K562 (cell line): ENCODE results near the gene SETDB1. TPM values are rescaled to one million over a fixed set of nuclear protein-coding genes. Genes with fewer than 3 reads are reported as not detected.

Experiments used
- ATF7 ChIP-seq: fragments of 450-650 bp; IDR thresholded peaks from 2 replicates; pipeline ENCODE4 v1.7.1; 2014; ENCODE audit warnings: mild to moderate bottlenecking, moderate library complexity
- BMI1 ChIP-seq: fragments of 150-350 bp; IDR thresholded peaks from 2 replicates; pipeline ENCODE4 v1.6.1; 2014; ENCODE audit warnings: low read length
- DMBX1 ChIP-seq: fragments of 250-450 bp; sonication (Bioruptor Pico); IDR thresholded peaks from 2 replicates; pipeline ENCODE4 v1.8.0; 2022; ENCODE audit warnings: inconsistent platforms, mild to moderate bottlenecking, moderate library complexity, borderline replicate concordance
- ELF1 ChIP-seq: fragments of 200-800 bp; sonication (Bioruptor generic); IDR thresholded peaks from 2 replicates; pipeline ENCODE4 v1.6.1; 2016; ENCODE audit warnings: missing genetic modification characterization, missing compliant biosample characterization
- ESRRA ChIP-seq: fragments of 450-650 bp; IDR thresholded peaks from 2 replicates; pipeline ENCODE4 v1.6.1; 2014; ENCODE audit warnings: low read depth, mild to moderate bottlenecking, moderate library complexity, borderline replicate concordance
- ETV1 ChIP-seq: fragments of 450-650 bp; conservative IDR thresholded peaks from 2 replicates; pipeline ENCODE4 v1.6.1; 2016; ENCODE audit warnings: missing genetic modification characterization, control low read depth, low read depth, missing compliant biosample characterization
- ETV5 ChIP-seq: sonication (generic); formaldehyde crosslinking; IDR thresholded peaks from 2 replicates; pipeline ENCODE4 v1.4.0; 2020; ENCODE audit warnings: low read depth, mild to moderate bottlenecking, missing genetic modification reagents
- FOSL1 ChIP-seq: fragments of 200-800 bp; sonication (Bioruptor generic); conservative IDR thresholded peaks from 2 replicates; pipeline ENCODE4 v1.6.1; 2016; ENCODE audit warnings: missing genetic modification characterization, missing compliant biosample characterization
- FOXA3 ChIP-seq, 2 experiments: fragments of 450-650 bp in 1 of 2; sonication (generic) in 1 of 2; formaldehyde crosslinking; IDR thresholded peaks in 1 of 2; conservative IDR thresholded peaks in 1 of 2; 2 replicates each; pipeline versions ENCODE4 v1.4.0 to v1.8.0; 2020 to 2022; ENCODE audit warnings: mild to moderate bottlenecking in 2 of 2, missing genetic modification reagents in 1 of 2
- KAT2B ChIP-seq: IDR thresholded peaks from one replicate; pipeline ENCODE4 v1.6.1; 2012; ENCODE audit warnings: low read depth, mild to moderate bottlenecking, control low read depth, inconsistent platforms, low read length, moderate library complexity
- LCOR ChIP-seq: sonication (generic); formaldehyde crosslinking; IDR thresholded peaks from 2 replicates; pipeline ENCODE4 v1.8.0; 2022; ENCODE audit warnings: mild to moderate bottlenecking, missing genetic modification reagents
- LEF1 ChIP-seq: fragments of 450-650 bp; IDR thresholded peaks from 2 replicates; pipeline ENCODE4 v1.6.1; 2016; ENCODE audit warnings: mild to moderate bottlenecking
- MAX ChIP-seq: sonication (generic); formaldehyde crosslinking; IDR thresholded peaks from 2 replicates; pipeline ENCODE4 v1.9.0; 2022; ENCODE audit warnings: mild to moderate bottlenecking, missing genetic modification reagents
- PCBP1 ChIP-seq: fragments of 200-400 bp; formaldehyde crosslinking; IDR thresholded peaks from 2 replicates; pipeline ENCODE4 v1.6.1; 2018; ENCODE audit warnings: mild to moderate bottlenecking, low read depth, low read length; ENCODE audit not compliant: poor library complexity, severe bottlenecking
- PTTG1 ChIP-seq: fragments of 450-650 bp; IDR thresholded peaks from 2 replicates; pipeline ENCODE4 v1.6.1; 2016; ENCODE audit warnings: low read depth, mild to moderate bottlenecking, missing genetic modification characterization, missing compliant biosample characterization
- RCOR1 ChIP-seq, 2 experiments: IDR thresholded peaks; 2 replicates each; pipeline ENCODE4 v1.6.1; 2012; ENCODE audit warnings: low read depth in 2 of 2, low read length in 2 of 2, borderline replicate concordance in 1 of 2, improper control_type of control experiment in 1 of 2
- SIX5 ChIP-seq, 2 experiments: IDR thresholded peaks; 2 replicates each; pipeline ENCODE4 v1.6.1; 2011; ENCODE audit warnings: low read length in 2 of 2, borderline replicate concordance in 1 of 2, low read depth in 1 of 2, mild to moderate bottlenecking in 1 of 2, moderate library complexity in 1 of 2; ENCODE audit not compliant: insufficient read depth in 1 of 2
- TAF7 ChIP-seq: fragments of 450-650 bp; IDR thresholded peaks from 2 replicates; pipeline ENCODE4 v1.6.1; 2016; ENCODE audit warnings: missing genetic modification characterization, missing compliant biosample characterization
- XRCC3 ChIP-seq: fragments of 450-650 bp; IDR thresholded peaks from 2 replicates; pipeline ENCODE4 v1.6.1; 2017; ENCODE audit warnings: mild to moderate bottlenecking, moderate library complexity
- polyA plus RNA-seq, 8 experiments: library from polyadenylated mRNA; depleted of rRNA in 4 of 8; stranded (reverse) in 5 of 8; unstranded in 3 of 8; fragments of >200 nt; fragmentation: Nextera tagmentation in 2 of 8; fragmentation: Illumina TruSeq in 1 of 8; extraction: Ambion mirVana in 2 of 8; extraction: Trizol in 1 of 8; gene quantifications; 2 replicates each; pipeline versions ENCODE4 v1.2.1 to v1.2.3, GENCODE V29; 2011 to 2014; ENCODE audit warnings: inconsistent platforms in 1 of 8, missing spikeins in 1 of 8
- total RNA-seq, 7 experiments: library from RNA; depleted of rRNA in 6 of 7; stranded (reverse); fragments of >200 nt in 6 of 7; fragmentation: Illumina TruSeq in 2 of 7; extraction: Trizol in 2 of 7; gene quantifications; 2 replicates each; pipeline versions ENCODE4 v1.2.1 to v1.2.3, GENCODE V29; 2011 to 2021; ENCODE audit warnings: low replicate concordance in 1 of 7
- TF ChIP-seq, protein P1 (sequence below), 2 experiments: fragments of 450-650 bp; IDR thresholded peaks; 2 replicates each; pipeline ENCODE4 v1.6.1; 2016
- TF ChIP-seq, protein P2 (sequence below): IDR thresholded peaks from 2 replicates; pipeline ENCODE4 v1.6.1; 2011; ENCODE audit warnings: borderline replicate concordance, low read depth, mild to moderate bottlenecking, moderate library complexity, low read length; ENCODE audit not compliant: insufficient read depth, poor library complexity, severe bottlenecking
- TF ChIP-seq, protein P3 (sequence below), 2 experiments: fragments of 450-650 bp in 1 of 2; sonication (generic) in 1 of 2; formaldehyde crosslinking; conservative IDR thresholded peaks; 2 replicates each; pipeline versions ENCODE4 v1.4.0 to v1.8.1; 2020 to 2022; ENCODE audit warnings: mild to moderate bottlenecking in 1 of 2, missing genetic modification reagents in 1 of 2

SETDB1 gene
- total and polyA plus RNA-seq, 9 of the 15 experiments (the other 6 are each of a cell fraction or from before 2014, with no cell fraction given), result 21.5 to 64.4 (median 42.0) TPM

- peak; percentile 70; the same call in 1 of the 2 replicates for TF ChIP-seq DMBX1 (CRISPR knock-in tag)
- peak; percentile 80 for TF ChIP-seq ETV1 (tag)
- no peak for TF ChIP-seq XRCC3
- TF ChIP-seq ETV5 (CRISPR knock-in tag), result peak; percentile 76; the same call in 1 of the 2 replicates
- TF ChIP-seq BMI1, result no peak
- peak in 1 of 2 experiments; percentile 51; a peak in 1 of 4 replicates for TF ChIP-seq RCOR1 (IDR thresholded peaks at IDR 0.05; ENCODE audit: borderline replicate concordance in 1 of 2, low read depth in 2 of 2, low read length in 2 of 2)
- TF ChIP-seq PTTG1 (tag), result no peak
- TF ChIP-seq LEF1, result peak; percentile 94
- no peak for TF ChIP-seq FOXA3 (CRISPR knock-in tag; conservative IDR thresholded peaks at IDR 0.05 in 1 of 2, IDR thresholded peaks at IDR 0.05 in 1 of 2)
- no peak for TF ChIP-seq KAT2B
- peak; percentile 72 for TF ChIP-seq FOSL1
- no peak for TF ChIP-seq PCBP1
- TF ChIP-seq LCOR (CRISPR knock-in tag), result peak; percentile 57; the same call in 1 of the 2 replicates
- TF ChIP-seq, protein P1, sequence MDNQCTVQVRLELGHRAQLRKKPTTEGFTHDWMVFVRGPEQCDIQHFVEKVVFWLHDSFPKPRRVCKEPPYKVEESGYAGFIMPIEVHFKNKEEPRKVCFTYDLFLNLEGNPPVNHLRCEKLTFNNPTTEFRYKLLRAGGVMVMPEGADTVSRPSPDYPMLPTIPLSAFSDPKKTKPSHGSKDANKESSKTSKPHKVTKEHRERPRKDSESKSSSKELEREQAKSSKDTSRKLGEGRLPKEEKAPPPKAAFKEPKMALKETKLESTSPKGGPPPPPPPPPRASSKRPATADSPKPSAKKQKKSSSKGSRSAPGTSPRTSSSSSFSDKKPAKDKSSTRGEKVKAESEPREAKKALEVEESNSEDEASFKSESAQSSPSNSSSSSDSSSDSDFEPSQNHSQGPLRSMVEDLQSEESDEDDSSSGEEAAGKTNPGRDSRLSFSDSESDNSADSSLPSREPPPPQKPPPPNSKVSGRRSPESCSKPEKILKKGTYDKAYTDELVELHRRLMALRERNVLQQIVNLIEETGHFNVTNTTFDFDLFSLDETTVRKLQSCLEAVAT (IDR thresholded peaks at IDR 0.05), result peak in 1 of 2 experiments; percentile 87; a peak in 2 of 4 replicates
- TF ChIP-seq ELF1, result peak; percentile 62
- TF ChIP-seq SIX5 (IDR thresholded peaks at IDR 0.05; ENCODE audit: borderline replicate concordance in 1 of 2, insufficient read depth in 1 of 2, low read depth in 1 of 2, low read length in 2 of 2), result no peak
- no peak for TF ChIP-seq TAF7 (tag)
- peak; percentile 74; the same call in 1 of the 2 replicates for TF ChIP-seq ESRRA
- TF ChIP-seq MAX (CRISPR knock-in tag), result peak; percentile 25
- TF ChIP-seq, protein P2, sequence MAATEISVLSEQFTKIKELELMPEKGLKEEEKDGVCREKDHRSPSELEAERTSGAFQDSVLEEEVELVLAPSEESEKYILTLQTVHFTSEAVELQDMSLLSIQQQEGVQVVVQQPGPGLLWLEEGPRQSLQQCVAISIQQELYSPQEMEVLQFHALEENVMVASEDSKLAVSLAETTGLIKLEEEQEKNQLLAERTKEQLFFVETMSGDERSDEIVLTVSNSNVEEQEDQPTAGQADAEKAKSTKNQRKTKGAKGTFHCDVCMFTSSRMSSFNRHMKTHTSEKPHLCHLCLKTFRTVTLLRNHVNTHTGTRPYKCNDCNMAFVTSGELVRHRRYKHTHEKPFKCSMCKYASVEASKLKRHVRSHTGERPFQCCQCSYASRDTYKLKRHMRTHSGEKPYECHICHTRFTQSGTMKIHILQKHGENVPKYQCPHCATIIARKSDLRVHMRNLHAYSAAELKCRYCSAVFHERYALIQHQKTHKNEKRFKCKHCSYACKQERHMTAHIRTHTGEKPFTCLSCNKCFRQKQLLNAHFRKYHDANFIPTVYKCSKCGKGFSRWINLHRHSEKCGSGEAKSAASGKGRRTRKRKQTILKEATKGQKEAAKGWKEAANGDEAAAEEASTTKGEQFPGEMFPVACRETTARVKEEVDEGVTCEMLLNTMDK, result no peak
- TF ChIP-seq, protein P3, sequence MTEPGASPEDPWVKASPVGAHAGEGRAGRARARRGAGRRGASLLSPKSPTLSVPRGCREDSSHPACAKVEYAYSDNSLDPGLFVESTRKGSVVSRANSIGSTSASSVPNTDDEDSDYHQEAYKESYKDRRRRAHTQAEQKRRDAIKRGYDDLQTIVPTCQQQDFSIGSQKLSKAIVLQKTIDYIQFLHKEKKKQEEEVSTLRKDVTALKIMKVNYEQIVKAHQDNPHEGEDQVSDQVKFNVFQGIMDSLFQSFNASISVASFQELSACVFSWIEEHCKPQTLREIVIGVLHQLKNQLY (CRISPR knock-in tag; conservative IDR thresholded peaks at IDR 0.05), result no peak
- TF ChIP-seq ATF7, result peak; percentile 78
These were observed 73.0 kb downstream of the SETDB1 start (continued) for GRCh38 chr1:150999051-150999674.
